NCI-H2196 (cell line): ENCODE data around the gene ZBTB34.

Experiments
- DNase-seq: peaks from one replicate; lab custom pipeline; 2025; ENCODE audit not compliant: unreplicated experiment; lab: John Stamatoyannopoulos, UW

The ZBTB34 gene

DNA sequence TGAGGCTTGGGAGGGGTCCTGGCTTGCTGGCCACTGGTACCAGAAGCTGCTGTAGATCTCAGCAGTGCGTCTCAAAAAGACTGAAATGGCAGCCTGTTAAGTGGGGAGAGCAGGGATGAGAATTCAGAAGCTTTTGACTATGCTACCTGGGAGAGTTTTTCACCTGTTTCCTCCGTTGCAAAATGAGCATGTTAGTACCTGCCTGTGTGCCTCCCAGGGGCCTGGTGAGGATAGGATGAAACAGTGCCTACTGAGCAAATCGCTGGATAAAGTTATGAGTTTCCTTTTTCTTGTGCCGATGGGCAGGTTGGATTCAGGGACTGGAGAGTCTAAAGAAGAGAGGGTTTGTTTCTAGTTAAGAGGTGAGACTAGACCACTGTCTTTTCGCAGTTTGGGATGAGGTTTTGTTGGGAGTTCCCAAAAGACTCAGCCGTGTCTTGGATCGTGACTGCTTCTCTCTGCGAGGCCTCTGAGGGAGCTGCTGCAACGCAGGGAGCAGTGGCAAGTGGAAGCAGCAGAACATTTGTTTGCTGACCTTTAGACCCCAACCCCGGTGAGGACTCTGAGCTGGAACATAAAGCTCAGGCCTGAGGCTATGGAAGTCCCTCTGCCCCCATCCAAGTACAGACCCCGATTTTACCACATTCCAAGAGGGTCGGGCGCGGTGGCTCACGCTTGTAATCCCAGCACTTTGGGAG, 55.6 kb downstream of the ZBTB34 start:
- no peak for DNase-seq

GRCh38 chr9:126916909-126917308, 56.5 kb downstream of the ZBTB34 start:
- no peak for DNase-seq

- peak; percentile 26 for DNase-seq
Observed at GRCh38 chr9:126919193-126919592, 58.8 kb downstream of the ZBTB34 start.

DNA sequence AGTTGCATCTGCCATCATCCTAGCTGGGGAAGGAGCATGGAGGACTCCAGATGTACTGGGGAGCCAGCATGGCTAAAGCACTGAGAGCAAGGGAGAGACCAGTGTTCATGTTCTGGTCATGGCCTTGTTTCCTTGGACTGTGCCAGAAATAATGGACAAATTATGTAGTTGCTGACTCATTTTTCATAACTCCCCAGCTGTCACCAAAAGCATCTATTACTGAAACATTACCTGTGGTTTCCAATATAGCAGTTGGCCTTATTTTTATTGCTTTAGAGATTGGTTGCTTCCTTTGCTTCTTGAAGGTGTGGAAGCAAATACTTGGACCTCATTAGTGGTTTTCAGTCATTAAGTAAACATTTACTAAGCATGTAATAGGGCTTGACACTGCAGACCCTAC, 65.4 kb downstream of the ZBTB34 start:
- DNase-seq, result no peak

GRCh38 chr9:126926364-126926763, 65.9 kb downstream of the ZBTB34 start:
- no peak for DNase-seq

GRCh38 chr9:126927419-126927818, 67.0 kb downstream of the ZBTB34 start:
- DNase-seq, result peak; percentile 17

DNA sequence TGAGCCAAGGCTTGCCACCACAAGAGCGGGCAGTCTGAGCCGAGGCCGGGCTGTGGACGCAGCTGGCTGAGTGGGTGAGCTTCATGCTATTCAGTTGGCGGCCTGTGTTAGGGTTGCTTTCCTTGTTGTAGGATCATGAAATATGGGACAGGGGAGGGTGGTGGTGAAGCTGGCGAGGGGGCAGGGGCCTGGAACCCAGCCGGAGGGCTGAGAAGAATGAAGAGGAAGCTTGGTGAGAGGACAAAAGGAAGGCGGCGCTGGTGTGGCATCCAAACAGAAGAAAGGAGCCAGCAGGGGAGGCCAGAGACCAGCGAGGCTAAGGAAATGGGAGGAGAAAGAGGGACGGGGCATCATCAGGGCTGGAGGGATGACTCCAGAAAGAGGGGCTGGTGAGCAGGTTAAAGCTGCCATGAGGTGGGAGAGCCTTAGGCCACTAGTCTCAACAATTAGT, 72.5 kb downstream of the ZBTB34 start:
- DNase-seq, result no peak

DNA sequence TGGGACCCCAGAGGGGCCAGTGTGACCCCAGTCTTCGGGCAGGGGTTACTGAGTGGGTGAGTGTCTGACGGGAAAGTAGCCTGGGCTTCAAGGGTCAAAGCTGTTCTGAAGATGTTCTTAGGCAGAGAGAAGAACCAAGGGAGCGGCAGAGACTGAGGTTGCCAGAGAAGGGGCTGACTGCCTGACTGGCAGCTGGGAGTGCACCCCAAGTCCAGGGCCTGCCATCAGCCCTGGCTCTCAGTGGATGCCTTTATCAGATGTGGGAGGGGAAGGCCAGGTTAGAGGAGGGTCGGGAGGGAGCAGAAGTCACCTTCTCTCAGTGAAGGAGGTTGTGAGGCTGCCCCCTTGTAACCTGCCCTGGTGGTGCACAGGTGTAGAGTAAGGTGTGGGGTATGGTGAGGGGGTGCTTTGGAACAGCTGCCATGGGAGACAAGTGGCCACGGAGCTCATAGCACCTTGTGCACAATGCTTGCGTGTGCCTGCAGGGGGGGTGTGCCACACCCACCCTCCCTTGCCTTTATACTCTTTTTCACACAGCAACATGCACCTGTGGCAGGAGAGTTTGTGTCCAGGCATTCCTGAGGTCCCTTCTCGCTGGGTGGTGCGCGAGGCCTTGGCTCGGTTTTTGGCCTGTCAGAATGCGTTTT, 73.0 kb downstream of the ZBTB34 start:
- DNase-seq, result no peak

DNA sequence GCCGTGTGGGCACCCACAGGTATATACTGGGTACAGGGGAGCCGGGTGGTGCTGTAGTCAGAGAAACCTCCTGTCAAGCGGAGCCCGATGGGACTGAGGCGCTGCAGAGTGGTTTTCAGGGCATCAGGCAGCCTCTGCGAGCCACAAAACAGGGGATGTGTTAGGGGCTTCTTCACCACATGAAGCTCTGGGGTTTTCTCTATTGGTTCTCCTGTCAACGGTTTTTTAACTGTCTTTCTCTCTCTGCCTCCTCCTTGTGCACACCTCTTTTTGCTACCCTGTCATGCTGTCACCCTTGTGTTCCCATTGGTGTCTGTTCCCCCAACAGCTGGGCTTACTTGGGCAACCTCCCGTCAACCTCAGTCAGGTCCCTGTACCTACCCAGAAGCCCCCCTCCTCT, 74.0 kb downstream of the ZBTB34 start:
- DNase-seq, result no peak
